Stimulated activated CD4-positive, alpha-beta T cell treated with anti-CD3 and anti-CD28 coated beads, Interleukin-12 subunit alpha, Interleukin-12 subunit beta, amount 100 ng/mL, for 4 hours (primary cell): ENCODE measurements around the gene LSM8.
A peak's percentile ranks its signal among the peaks of the same experiment; 100 is the strongest.
"Not testable (repeated sequence)": the region's sequence is repeated elsewhere in the genome, so short reads cannot be mapped to it uniquely, and the experiment has no call there.

Source experiments
- DNase-seq: peaks from one replicate; pipeline ENCODE4 v3.0.0-alpha.2; 2020

Gene LSM8

GRCh38 chr7:118214051-118214832 lies 30.3 kb downstream of the LSM8 start:
- peak; percentile 67 for DNase-seq

- no peak for DNase-seq
These were observed 30.8 kb downstream of the LSM8 start for GRCh38 chr7:118214833-118215182.

GRCh38 chr7:118217210-118217619 lies 33.3 kb downstream of the LSM8 start:
- no peak for DNase-seq

GRCh38 chr7:118218413-118219156 lies 34.6 kb downstream of the LSM8 start:
- no peak for DNase-seq

- no peak for DNase-seq
These were observed 35.2 kb downstream of the LSM8 start for GRCh38 chr7:118219157-118219512.

GRCh38 chr7:118220583-118220982 lies 36.6 kb downstream of the LSM8 start:
- no peak for DNase-seq

- DNase-seq, result no peak
These were observed 38.6 kb downstream of the LSM8 start for GRCh38 chr7:118222591-118222990.

- DNase-seq, result no peak
These were observed 40.6 kb downstream of the LSM8 start, which contains the start of gene ANKRD7 for GRCh38 chr7:118224521-118224920. ANKRD7 (plus strand) TSS chr7:118224704; CDS start chr7:118224831, 127 bp downstream.

- no peak for DNase-seq
These were observed 48.9 kb downstream of the LSM8 start for GRCh38 chr7:118232837-118233236.

- DNase-seq, result no peak
These were observed 49.8 kb downstream of the LSM8 start for GRCh38 chr7:118233799-118234198.

GRCh38 chr7:118239014-118239413 lies 55.0 kb downstream of the LSM8 start:
- no peak for DNase-seq

GRCh38 chr7:118240320-118240719 lies 56.4 kb downstream of the LSM8 start:
- not testable (repeated sequence) for DNase-seq
